Glomerular endothelial cell (primary cell): ENCODE results near the gene GALNT6. TPM values are rescaled to one million over a fixed set of nuclear protein-coding genes. Genes with fewer than 3 reads are reported as not detected.

ENCODE experiments used
- DNase-seq: peaks from one replicate; pipeline ENCODE4 v3.0.0-alpha.2; 2011; ENCODE audit warnings: low read depth, low spot score; ENCODE audit errors: extremely low read depth
- total RNA-seq: library from RNA; depleted of rRNA; stranded (reverse); fragments of >200 nt; gene quantifications from 2 replicates; pipeline ENCODE4 v1.2.3, GENCODE V29; 2015

The GALNT6 gene
- total RNA-seq, 1 donor from 2014 or later, result 102 TPM

GRCh38 chr12:51406859-51407258 is 15.7 kb upstream of the GALNT6 start:
- DNase-seq, result no peak

- no peak for DNase-seq
Measured at GRCh38 chr12:51406290-51406689, 15.1 kb upstream of the GALNT6 start.

- no peak for DNase-seq
Measured at GRCh38 chr12:51405801-51406207, 14.6 kb upstream of the GALNT6 start.

- DNase-seq, result no peak
Measured at GRCh38 chr12:51404627-51405026, 13.4 kb upstream of the GALNT6 start.

- no peak for DNase-seq
Measured at GRCh38 chr12:51403681-51404136, 12.5 kb upstream of the GALNT6 start.

GRCh38 chr12:51403159-51403558 is 12.0 kb upstream of the GALNT6 start:
- no peak for DNase-seq

- DNase-seq, result no peak
Measured at GRCh38 chr12:51401900-51402299, 10.7 kb upstream of the GALNT6 start.

GRCh38 chr12:51401486-51401885 is 10.3 kb upstream of the GALNT6 start:
- DNase-seq, result no peak

GRCh38 chr12:51401020-51401419 is 9.8 kb upstream of the GALNT6 start:
- DNase-seq, result no peak

- DNase-seq, result no peak
Measured at GRCh38 chr12:51399891-51400290, 8.7 kb upstream of the GALNT6 start.

- DNase-seq, result no peak
Measured at GRCh38 chr12:51397670-51398069, 6.5 kb upstream of the GALNT6 start.

GRCh38 chr12:51395283-51396230 is 4.4 kb upstream of the GALNT6 start:
- DNase-seq, result no peak

GRCh38 chr12:51393676-51394545 is 2.7 kb upstream of the GALNT6 start:
- peak; percentile 91 for DNase-seq

- no peak for DNase-seq
Measured at GRCh38 chr12:51392556-51393237, 1.5 kb upstream of the GALNT6 start.

GRCh38 chr12:51390891-51391282 is 319 bp downstream of the GALNT6 start:
- DNase-seq, result no peak

- no peak for DNase-seq
Measured at GRCh38 chr12:51390457-51390856, 749 bp downstream of the GALNT6 start.

GRCh38 chr12:51389302-51389999 is 1.8 kb downstream of the GALNT6 start:
- DNase-seq, result no peak

GRCh38 chr12:51388846-51389245 is 2.4 kb downstream of the GALNT6 start:
- no peak for DNase-seq

- no peak for DNase-seq
Measured at GRCh38 chr12:51388069-51388799, 3.0 kb downstream of the GALNT6 start.

GRCh38 chr12:51386351-51386750 is 4.9 kb downstream of the GALNT6 start:
- no peak for DNase-seq
